Activated CD8-positive, alpha-beta memory T cell treated with anti-CD3 and anti-CD28 coated beads for 48 hours (primary cell): Measurements from ENCODE around the gene ZNF497.
"Not testable (repeated sequence)": the region's sequence is repeated elsewhere in the genome, so short reads cannot be mapped to it uniquely, and the experiment has no call there.

ENCODE experiments used
- DNase-seq, 3 experiments: peaks; one replicate each; pipeline ENCODE4 v3.0.0-alpha.2; 2020; ENCODE audit warnings: low read depth in 2 of 3, low spot score in 2 of 3

Gene ZNF497

GRCh38 chr19:58349590-58349989 lies 13.0 kb downstream of the ZNF497 start:
- no peak for DNase-seq

- DNase-seq = not testable (repeated sequence)
These were observed 14.5 kb downstream of the ZNF497 start for GRCh38 chr19:58348080-58348479.

GRCh38 chr19:58346961-58347929 lies 15.3 kb downstream of the ZNF497 start:
- DNase-seq = peak; percentile 46 to 61 (median 61)

- no peak for DNase-seq
These were observed 17.0 kb downstream of the ZNF497 start for GRCh38 chr19:58345558-58345957.

- no peak for DNase-seq
These were observed 23.6 kb downstream of the ZNF497 start for GRCh38 chr19:58338825-58339558.

- DNase-seq = no peak
These were observed 24.2 kb downstream of the ZNF497 start for GRCh38 chr19:58338336-58338735.

- no peak for DNase-seq
These were observed 25.7 kb downstream of the ZNF497 start for GRCh38 chr19:58336820-58337219.

GRCh38 chr19:58336216-58336615 lies 26.3 kb downstream of the ZNF497 start:
- no peak for DNase-seq

GRCh38 chr19:58335630-58336029 lies 26.9 kb downstream of the ZNF497 start:
- no peak for DNase-seq

- no peak for DNase-seq
These were observed 27.8 kb downstream of the ZNF497 start for GRCh38 chr19:58334691-58335249.

- DNase-seq = no peak
These were observed 29.9 kb downstream of the ZNF497 start for GRCh38 chr19:58332697-58333096.

- DNase-seq = no peak
These were observed 32.1 kb downstream of the ZNF497 start for GRCh38 chr19:58330458-58330857.

GRCh38 chr19:58328999-58329398 lies 33.6 kb downstream of the ZNF497 start:
- DNase-seq = no peak

GRCh38 chr19:58326914-58327726 lies 35.4 kb downstream of the ZNF497 start, which contains the start of gene ZSCAN22:
TSS of gene ZSCAN22 (plus strand) at chr19:58326994. CDS start at chr19:58334803, 7,809 bp downstream.
- peak; percentile 76 to 83 (median 79) for DNase-seq

- no peak for DNase-seq
These were observed 36.0 kb downstream of the ZNF497 start for GRCh38 chr19:58326501-58326913.

- DNase-seq = no peak
These were observed 37.1 kb downstream of the ZNF497 start for GRCh38 chr19:58325311-58326022.

- DNase-seq = no peak
These were observed 43.3 kb downstream of the ZNF497 start for GRCh38 chr19:58319241-58319640.

- no peak for DNase-seq
These were observed 44.3 kb downstream of the ZNF497 start for GRCh38 chr19:58318297-58318696.

- no peak for DNase-seq
These were observed 45.0 kb downstream of the ZNF497 start for GRCh38 chr19:58317476-58318072.

GRCh38 chr19:58315580-58315979 lies 47.0 kb downstream of the ZNF497 start:
- DNase-seq = no peak
